Adipose tissue (tissue), 3 donors: ENCODE results near the gene AFF3. TPM values are rescaled to one million over a fixed set of nuclear protein-coding genes. Genes with fewer than 3 reads are reported as not detected.
"Not testable (repeated sequence)": the region's sequence is repeated elsewhere in the genome, so short reads cannot be mapped to it uniquely, and the experiment has no call there.

ENCODE experiments used
- H3K27ac ChIP-seq: one replicate; pipeline ENCODE4 v1.5.1; 2013; ENCODE audit warnings: low read depth, low read length
- WGBS, 3 donors: extraction: QIAGEN DNeasy Blood & Tissue Kit; methylation state at CpG; one replicate each; pipeline ENCODE4 v1.1.7; 2013; 5-methylcytosine and 5-hydroxymethylcytosine counted together
- polyA plus RNA-seq, 3 donors: library from polyadenylated mRNA; stranded (reverse); fragments of 200-250 nt; gene quantifications; one replicate each; pipeline ENCODE4 v1.2.3, GENCODE V29; 2013
- donor health status: healthy with polysubstance abuse.
- donor health status: Bipolar disorder and iron deficiency.
- donor health status: healthy.

The AFF3 gene
- polyA plus RNA-seq, 3 donors, result 0.21 to 0.56 (median 0.56) TPM

DNA sequence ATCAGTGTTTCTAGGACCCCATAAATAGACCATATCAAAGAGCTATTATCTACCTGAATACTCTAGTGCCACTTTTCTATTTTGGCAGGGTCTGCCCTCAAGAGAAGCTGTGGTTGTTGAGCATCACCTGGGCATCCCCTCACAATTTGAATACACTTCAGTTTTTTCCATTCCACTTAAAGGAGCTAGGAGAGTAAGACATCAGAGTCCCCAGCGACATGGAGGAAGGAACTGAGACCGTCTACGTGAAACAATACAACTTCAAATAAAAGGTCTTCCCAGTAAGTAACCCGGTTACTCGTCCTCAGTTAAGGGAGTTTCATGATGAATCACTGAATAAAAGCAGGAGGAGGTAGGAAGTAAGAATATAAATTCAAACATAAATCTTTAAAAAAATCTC is 206.7 kb downstream of the AFF3 start:
- no peak overlapping the region for H3K27ac ChIP-seq

DNA sequence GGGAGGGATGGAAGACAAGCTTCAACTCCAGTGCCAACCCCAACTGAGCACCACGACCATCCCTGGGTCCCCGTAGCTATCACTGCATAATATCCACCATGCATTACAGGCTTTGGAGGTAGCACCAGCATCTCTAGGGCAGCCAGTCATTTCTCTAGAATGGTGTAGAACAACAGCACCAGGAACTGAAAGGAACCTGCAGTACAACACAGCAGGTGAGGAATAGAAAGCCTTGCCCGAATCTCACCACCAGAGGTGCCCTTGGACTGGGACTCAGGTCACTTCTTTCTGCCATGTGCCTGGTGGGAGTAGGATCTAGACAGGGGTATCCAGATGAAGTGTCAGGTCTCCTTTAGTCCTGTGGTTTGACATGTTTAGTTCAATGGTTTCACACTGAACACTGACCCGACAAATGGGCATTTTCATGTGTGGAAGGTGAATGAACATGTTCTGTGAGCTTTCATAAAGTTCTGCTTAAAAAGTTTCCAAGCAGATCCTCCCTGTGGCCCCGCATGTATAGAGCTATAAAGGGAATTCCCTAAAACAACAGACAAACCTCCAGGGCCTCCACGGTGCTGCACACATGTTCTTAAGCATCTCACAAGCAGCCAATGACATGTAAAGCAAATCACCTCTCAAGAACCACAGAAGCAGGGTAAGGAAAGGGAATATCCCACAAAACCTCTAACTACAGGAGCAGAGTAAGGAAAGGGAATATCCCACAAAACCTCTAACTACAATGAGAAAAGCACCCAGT is 208.3 kb downstream of the AFF3 start:
- WGBS, 3 donors, result 84 to 91% (median 87%) methylated on average over 6 of the region's 6 CpGs
- H3K27ac ChIP-seq, result no peak overlapping the region

More for the DNA sequence above, 206.7 kb downstream of the AFF3 start:
- WGBS, 3 donors, result 74 to 84% (median 77%) methylated on average over 5 of the region's 5 CpGs

DNA sequence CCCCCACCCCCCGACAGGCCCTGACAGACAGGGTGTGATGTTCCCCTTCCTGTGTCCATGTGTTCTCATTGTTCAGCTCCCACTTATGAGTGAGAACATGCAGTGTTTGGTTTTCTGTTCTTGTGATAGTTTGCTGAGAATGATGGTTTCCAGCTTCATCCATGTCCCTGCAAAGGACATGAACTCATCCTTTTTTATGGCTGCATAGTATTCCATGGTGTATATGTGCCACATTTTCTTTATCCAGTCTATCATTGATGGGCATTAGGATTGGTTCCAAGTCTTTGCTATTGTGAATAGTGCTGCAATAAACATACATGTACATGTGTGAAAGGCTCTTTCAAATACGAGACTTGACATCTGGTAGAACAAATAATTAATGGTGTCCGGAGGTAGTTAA is 208.9 kb downstream of the AFF3 start:
- WGBS, 3 donors, result 91 to 98% (median 96%) methylated on average over 3 of the region's 3 CpGs
- H3K27ac ChIP-seq, result not testable (repeated sequence)

DNA sequence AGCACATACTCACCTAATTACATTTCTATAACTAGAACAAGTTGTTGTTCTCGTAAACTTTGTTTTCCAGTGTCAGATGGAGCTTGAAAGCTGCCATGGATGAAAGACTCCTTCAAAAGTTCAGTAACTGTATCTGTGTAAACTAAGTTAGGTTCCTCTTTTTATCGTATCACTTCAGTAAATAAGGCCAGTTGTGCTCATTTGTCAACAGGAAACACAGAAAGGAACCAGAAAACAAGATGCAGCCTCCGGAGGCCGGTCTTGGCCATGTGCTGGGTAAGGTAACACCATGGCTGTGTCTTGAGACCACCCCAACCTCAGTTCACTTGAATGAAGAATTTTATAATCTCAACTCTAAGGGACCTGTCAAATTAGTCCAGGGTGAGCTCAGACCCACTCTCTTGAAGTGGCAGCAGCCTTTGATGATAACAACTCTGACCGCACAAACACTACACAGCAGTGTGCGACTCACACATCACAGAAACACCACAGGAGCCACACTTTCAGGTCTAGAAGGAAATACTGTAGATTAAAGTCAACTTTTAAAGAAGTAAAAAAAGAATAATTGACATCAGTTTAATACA is 213.8 kb downstream of the AFF3 start:
- no peak overlapping the region for H3K27ac ChIP-seq
- 67 to 87% (median 78%) methylated on average over 6 of the region's 6 CpGs for WGBS, 3 donors

DNA sequence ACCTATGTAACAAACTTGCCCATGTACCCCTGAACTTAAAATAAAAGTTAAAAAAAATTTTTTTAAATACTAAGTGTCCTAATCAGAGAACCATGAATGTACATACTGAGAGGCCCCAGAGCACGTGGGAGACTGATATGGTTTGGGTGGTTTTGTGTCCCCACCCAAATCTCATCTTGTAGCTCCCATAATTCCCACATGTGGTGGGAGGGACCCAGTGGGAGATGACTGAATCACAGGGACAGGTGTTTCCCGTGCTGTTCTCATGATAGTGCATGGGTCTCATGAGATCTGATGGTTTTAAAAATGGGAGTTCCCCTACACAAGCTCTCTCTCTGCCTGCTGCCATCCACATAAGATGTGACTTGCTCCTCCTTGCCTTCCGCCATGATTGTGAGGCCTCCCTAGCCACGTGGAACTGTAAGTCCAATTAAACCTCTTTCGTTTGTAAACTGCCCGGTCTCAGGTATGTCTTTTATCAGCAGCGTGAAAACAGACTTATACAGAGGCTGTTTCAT is 214.6 kb downstream of the AFF3 start:
- H3K27ac ChIP-seq, result not testable (repeated sequence)
- WGBS, 3 donors, result 82 to 88% (median 87%) methylated on average over 7 of the region's 7 CpGs

DNA sequence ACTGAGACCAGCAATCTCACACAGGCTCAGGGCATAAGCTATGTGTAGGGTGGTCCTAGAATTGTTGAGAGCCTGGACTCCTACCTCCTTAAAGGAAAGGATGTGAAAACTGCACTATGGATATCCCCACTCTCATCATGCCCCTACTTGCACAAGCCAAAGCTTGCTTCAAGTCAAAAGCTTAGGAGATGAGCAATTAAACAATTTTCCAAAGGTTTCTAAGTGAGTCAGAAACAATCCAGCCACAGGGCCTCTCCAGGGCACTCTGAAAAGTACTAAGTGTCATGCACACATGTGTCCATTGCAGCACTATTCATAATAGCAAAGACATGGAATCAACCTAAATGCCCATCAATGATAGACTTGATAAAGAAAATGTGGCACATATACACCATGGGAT is 215.4 kb downstream of the AFF3 start:
- no peak overlapping the region for H3K27ac ChIP-seq

DNA sequence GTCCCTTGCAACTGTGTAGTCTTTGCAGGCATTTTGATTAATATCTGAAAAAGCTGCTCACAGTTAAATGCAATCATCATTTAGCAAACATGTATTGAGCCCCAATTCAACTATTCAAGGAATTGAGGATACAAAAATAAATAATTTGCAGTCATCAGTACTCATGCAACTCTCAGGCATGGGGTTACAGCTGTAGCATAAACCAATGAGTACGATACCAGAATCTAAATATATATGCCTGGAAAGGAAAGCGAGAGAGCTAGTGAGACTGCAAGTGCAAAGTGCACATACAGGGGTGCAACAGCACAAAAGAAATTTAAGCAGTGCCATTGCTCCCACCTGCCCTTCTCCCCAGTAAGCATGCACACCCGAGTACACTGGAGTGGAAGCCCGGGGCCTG is 216.4 kb downstream of the AFF3 start:
- H3K27ac ChIP-seq, result no peak overlapping the region
- 89 to 92% (median 92%) methylated on average over 4 of the region's 4 CpGs for WGBS, 3 donors

DNA sequence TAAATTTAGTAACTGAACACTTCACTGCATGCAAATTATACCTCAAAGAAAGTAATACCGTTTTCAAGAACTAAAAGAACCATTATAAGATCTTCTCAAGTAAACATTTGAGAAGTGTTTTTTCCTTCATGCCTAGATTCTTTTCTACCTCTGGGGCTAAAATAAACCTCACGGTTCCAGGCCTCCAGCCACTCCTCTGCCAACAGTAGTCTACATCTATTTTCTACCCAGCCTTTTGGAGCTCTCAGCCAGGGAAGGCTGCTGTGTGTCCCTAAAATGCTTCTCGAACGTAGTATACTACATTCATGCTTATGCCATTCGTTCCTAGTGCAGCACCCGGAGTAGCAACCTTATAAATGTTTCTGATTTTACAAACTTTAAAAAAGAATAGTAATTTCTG is 219.7 kb downstream of the AFF3 start:
- WGBS, 3 donors, result 88 to 92% (median 90%) methylated on average over 6 of the region's 6 CpGs
- H3K27ac ChIP-seq, result no peak overlapping the region

DNA sequence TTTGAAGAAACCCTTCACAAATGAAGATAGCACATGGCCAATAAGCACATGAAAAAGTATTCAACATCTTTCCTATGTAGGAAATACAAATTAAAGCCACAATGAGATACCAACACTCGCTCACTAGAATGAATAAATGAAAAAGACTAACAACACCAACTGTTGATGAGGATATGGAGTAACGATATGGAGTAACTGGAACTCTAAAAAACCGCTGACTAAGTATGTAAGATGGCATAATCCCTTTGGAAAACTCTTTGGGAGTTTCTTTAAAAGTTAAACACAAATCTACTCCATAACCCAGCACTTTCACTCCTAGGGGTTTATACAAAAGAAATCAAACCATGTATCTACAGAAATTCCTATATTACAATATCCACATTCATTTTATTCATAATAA is 220.5 kb downstream of the AFF3 start:
- 85 to 95% (median 89%) methylated on average over 3 of the region's 3 CpGs for WGBS, 3 donors
- no peak overlapping the region for H3K27ac ChIP-seq

DNA sequence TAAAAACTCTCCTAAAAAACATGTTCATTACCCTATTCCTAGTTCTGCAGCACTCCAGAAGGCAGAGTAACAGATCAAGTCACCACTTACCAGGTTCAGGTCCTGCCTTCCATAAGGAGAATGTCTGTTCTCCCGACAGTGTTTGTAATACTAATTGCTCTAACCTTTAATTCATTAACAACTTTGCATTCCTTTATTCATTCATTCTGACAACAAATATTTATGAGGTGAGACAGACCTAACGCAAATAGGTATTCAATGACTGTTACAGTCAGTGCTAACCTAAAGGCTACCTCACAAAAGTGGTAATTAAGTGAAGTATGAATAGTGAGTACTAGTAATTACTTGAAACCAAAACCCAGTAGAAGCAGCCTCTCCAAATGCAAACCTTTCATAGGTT is 224.0 kb downstream of the AFF3 start:
- H3K27ac ChIP-seq, result no peak overlapping the region
- WGBS, 3 donors, result 72 to 86% (median 81%) methylated on average over 2 of the region's 2 CpGs

DNA sequence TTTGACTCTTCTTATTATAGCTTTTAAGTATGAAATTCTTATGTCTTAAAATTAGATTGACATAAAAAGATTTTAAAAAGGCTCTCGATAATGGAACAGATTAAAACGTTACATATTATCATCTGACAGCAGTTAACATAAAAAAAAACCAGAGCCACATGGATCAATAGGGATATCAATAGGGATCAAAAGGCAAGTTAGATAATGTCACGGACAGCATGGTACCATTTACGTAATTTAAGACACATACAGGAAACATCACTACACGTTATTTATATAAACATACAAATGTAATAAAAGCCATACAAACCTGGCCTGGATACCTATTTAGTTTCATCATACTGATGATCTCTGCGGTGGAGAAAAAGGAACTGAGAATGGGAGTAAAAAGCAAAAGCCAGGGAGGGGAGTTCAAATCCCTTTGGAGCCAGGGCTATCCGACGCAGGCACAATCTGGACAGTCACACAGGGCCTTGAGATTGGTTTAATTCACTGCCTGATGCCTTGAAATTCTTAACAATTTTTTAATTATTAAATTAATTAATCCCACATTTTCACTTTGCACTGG is 227.2 kb downstream of the AFF3 start:
- no peak overlapping the region for H3K27ac ChIP-seq
- WGBS, 3 donors, result 79 to 88% (median 88%) methylated on average over 8 of the region's 8 CpGs

DNA sequence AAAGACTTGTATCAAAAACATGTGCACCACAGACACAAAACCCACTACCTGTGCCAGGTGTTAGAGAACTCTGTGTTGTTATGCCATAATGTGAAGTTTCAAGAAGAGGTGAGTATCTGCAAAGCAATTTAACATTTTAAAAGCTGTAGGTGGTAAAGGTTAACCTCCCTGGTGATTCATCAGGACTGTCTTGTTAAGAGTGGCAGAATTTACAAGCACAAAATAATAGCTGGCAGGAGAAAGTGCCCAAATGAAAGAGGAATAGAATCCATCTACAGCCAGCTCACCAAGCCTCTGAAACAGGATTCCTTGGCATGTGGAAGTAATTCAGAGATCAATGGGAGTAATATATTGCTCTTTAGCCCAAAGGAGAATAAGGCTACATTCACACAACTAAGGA is 230.7 kb downstream of the AFF3 start:
- no peak overlapping the region for H3K27ac ChIP-seq

DNA sequence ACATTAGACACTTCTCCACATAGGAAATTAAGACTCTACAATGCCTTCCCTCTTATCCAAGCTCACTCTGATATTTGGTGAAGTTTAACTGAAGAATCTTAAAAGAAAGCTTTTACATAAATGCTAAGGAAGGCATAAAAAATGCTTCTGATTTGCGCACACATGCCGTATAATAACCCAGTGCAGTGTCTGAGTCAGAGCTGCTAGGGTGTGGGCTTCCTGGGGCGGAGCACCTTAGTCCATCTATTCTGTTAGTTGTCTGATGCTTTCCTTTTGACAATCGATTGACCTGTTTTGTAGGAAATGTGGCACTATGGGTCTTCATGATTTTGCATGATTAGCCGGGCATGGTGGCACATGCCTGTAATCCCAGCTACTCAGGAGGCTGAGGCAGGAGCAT is 231.5 kb downstream of the AFF3 start:
- no peak overlapping the region for H3K27ac ChIP-seq
- WGBS, 3 donors, result 85 to 89% (median 87%) methylated on average over 5 of the region's 5 CpGs

DNA sequence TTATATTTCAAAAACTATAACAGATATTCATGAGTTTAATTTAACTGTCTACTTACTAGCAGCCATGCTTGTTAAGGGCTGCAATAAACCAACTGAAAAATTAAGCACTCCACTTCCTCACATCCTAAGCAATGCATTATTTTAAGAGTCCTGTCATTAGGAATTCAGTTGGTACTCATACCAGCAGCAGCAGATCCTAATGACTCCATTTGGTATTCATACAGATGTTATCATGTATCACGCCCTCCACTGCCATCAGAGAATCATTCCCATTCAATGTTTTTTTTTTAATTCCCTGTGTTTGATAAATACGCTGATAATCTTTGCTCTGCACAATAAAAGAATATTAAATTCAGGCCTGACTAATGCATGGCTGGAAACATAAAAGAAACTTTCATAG is 236.8 kb downstream of the AFF3 start:
- no peak overlapping the region for H3K27ac ChIP-seq
- 94 to 97% (median 95%) methylated on average over 2 of the region's 2 CpGs for WGBS, 3 donors

DNA sequence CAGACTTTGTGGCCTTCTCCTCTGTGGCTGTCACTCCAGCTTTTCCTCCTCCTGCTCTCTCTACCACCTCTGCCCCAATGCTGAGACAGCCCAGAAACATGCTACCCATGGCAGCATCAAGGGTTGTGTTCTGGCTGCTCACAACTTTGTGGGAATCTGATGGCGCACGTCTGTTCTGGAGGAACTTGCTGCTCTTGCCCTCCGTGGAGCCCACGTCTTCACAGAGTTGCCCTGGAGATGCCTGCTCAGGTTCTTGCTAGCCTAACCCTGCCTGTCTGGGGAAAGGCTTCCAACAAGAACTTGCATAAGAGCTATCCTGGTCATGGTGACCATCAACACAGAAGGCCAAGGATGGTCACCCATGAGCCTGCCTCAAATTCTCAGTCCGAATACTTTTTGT is 237.4 kb downstream of the AFF3 start:
- no peak overlapping the region for H3K27ac ChIP-seq
- WGBS, 3 donors, result 92 to 94% (median 93%) methylated on average over 5 of the region's 5 CpGs

DNA sequence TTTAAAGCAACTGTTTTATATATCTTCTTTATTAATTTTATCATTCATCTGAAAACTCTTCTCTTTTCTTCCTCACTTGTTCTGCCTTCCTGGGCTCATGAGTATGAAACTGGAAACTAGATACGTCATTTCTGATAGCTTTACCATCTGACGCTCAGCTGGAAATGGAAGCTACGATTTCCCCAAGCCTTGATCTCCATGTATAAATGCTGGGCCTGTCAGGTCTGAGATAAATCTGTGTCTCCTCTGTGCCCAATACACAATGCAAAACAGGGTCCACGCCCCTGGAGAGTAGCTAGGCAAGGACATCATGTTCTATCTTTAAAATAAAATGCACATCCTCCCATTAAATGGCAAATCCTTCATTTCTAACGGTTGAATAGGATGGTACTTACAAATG is 238.4 kb downstream of the AFF3 start:
- 69 to 75% (median 70%) methylated on average over 5 of the region's 5 CpGs for WGBS, 3 donors
- H3K27ac ChIP-seq, result no peak overlapping the region

DNA sequence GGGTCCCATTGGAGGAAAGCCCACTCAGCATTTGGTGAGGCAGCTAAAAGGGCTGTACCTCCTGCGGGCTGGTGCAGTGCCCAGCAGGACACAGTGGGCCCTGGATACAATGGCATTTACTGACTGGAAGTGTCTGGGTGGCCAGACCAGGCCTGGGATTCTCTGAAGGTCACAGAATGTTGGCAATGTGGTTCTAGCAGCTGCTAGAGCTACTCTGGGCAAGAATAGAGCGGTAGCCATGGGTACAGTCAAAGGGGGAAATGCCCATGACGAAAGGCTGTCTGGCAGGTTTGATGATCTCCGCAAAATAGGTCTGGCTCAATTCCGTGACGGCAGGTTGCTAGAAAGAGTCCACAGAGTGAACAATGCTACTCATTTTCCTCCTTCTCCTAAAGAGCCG is 241.8 kb downstream of the AFF3 start:
- H3K27ac ChIP-seq, result no peak overlapping the region
- WGBS, 3 donors, result 89 to 93% (median 90%) methylated on average over 7 of the region's 7 CpGs

DNA sequence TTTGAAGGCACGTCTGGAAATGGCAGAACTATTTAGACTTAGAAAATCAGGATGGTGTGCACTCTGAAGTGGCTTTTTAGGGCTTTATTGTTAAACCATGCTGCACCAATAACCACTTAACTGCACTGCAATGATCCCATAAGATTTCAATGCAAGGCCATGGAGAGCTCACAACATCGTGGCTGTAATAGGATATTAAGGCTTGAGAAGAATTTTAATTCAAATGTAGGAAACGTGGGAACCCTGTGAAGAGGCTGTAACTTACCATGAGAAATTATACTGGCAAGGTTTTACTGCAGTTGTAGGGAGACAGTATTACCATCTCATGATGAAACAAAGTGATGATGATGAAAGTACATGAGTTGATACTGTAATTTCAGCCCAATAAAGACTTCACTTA is 242.5 kb downstream of the AFF3 start:
- 70 to 84% (median 72%) methylated on average over 3 of the region's 3 CpGs for WGBS, 3 donors
- no peak overlapping the region for H3K27ac ChIP-seq

DNA sequence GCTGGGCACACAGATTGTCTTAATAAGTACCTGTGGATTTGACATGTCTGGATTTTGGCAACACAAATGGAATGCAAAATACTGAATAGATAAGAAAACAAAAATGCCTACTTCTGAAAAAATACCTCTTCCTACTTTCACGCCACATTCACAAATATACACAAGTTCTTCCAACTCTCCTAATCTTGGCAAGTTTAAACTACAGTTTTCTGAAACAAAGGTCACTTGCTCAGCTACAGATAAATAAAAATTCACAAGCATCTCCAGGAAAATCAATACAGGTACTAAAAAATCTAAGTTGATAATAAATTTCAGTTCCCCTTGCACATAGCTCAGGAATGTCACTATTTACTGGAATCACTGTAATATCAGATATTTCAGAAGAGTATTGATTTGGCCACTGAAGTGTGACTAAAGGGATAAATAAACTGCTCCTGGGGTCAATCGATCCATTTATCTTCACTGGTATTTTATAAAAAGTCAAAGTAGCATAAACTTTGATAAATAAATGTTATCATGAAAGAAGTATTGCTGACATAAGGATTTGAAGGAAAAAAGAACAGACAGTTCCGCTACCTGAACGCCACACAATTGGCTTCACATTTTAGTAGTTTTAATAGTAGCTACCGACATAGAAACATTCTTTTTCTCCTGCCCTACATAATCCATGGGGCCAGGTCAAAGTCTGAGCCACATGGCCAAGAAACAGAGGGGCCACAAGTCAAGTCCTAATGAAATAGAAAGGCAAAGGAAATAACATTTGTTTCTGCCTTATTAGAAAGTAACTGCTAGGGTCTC is 243.1 kb downstream of the AFF3 start:
- WGBS, 3 donors, result 31 to 92% (median 83%) methylated on average over 5 of the region's 5 CpGs
- H3K27ac ChIP-seq, result no peak overlapping the region
